Stimulated activated CD8-positive, alpha-beta memory T cell treated with anti-CD3 and anti-CD28 coated beads, Interleukin-15, amount 100 ng/mL, for 24 hours (primary cell): ENCODE data around the gene MAP4K1.
"Not testable (repeated sequence)": the region's sequence is repeated elsewhere in the genome, so short reads cannot be mapped to it uniquely, and the experiment has no call there.

Source experiments
- DNase-seq: peaks from one replicate; pipeline ENCODE4 v3.0.0-alpha.2; 2020; ENCODE audit warnings: low read depth

Gene MAP4K1

GRCh38 chr19:38650911-38651584 lies 33.3 kb upstream of the MAP4K1 start:
- DNase-seq: no peak

GRCh38 chr19:38650172-38650775 lies 32.5 kb upstream of the MAP4K1 start:
- DNase-seq: no peak

GRCh38 chr19:38649305-38650171 lies 31.8 kb upstream of the MAP4K1 start:
- no peak for DNase-seq

GRCh38 chr19:38648769-38649304 lies 31.1 kb upstream of the MAP4K1 start:
- DNase-seq: no peak

- DNase-seq: no peak
Measured at GRCh38 chr19:38647966-38648768, 30.4 kb upstream of the MAP4K1 start.

GRCh38 chr19:38647368-38647965 lies 29.7 kb upstream of the MAP4K1 start, which contains the start of gene ACTN4:
TSS of gene ACTN4 (plus strand) at chr19:38647649. CDS start at chr19:38647746, 97 bp downstream.
- DNase-seq: peak; percentile 100

- DNase-seq: no peak
Measured at GRCh38 chr19:38644719-38645118, 27.0 kb upstream of the MAP4K1 start.

- DNase-seq: no peak
Measured at GRCh38 chr19:38642176-38642575, 24.4 kb upstream of the MAP4K1 start.

GRCh38 chr19:38640368-38640767 lies 22.6 kb upstream of the MAP4K1 start:
- no peak for DNase-seq

GRCh38 chr19:38639679-38640078 lies 21.9 kb upstream of the MAP4K1 start:
- DNase-seq: no peak

GRCh38 chr19:38638461-38638860 lies 20.7 kb upstream of the MAP4K1 start:
- no peak for DNase-seq

- DNase-seq: no peak
Measured at GRCh38 chr19:38635483-38636399, 18.0 kb upstream of the MAP4K1 start.

- DNase-seq: peak; percentile 49
Measured at GRCh38 chr19:38634757-38635482, 17.2 kb upstream of the MAP4K1 start.

- no peak for DNase-seq
Measured at GRCh38 chr19:38632476-38633213, 14.9 kb upstream of the MAP4K1 start.

- not testable (repeated sequence) for DNase-seq
Measured at GRCh38 chr19:38631811-38632475, 14.2 kb upstream of the MAP4K1 start.

- DNase-seq: not testable (repeated sequence)
Measured at GRCh38 chr19:38631301-38631700, 13.5 kb upstream of the MAP4K1 start.

GRCh38 chr19:38629568-38629967 lies 11.8 kb upstream of the MAP4K1 start:
- no peak for DNase-seq

- DNase-seq: no peak
Measured at GRCh38 chr19:38626401-38626800, 8.6 kb upstream of the MAP4K1 start.
